HG02610 (cell line): ENCODE results near the gene GJE1.

Source experiments
- ATAC-seq: cut with Tn5 transposase; IDR thresholded peaks from one replicate; pipeline ENCODE4 v1.9.1; 2021; ENCODE audit warnings: mild to moderate bottlenecking, moderate library complexity; ENCODE audit not compliant: unreplicated experiment

GJE1 gene

DNA sequence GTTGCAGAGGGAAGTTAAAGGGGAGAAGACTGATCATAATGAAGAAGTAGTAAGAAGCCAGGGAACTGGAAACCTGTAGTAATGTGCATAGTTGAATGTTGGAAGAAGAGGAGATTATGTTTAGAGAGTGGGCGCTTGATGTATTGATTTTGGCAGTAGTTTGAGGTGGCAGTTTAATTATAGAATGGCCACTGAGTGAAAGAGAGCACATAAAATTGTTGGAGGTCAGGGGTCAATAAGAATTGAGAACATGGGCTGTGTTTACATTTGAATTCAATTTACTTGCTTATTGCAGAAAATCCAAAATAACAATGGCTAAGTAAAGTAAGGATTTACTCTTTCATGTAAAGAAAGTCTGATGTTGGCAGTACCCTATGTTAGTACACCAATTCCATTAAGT, 30.1 kb downstream of the GJE1 start:
- ATAC-seq: no peak

DNA sequence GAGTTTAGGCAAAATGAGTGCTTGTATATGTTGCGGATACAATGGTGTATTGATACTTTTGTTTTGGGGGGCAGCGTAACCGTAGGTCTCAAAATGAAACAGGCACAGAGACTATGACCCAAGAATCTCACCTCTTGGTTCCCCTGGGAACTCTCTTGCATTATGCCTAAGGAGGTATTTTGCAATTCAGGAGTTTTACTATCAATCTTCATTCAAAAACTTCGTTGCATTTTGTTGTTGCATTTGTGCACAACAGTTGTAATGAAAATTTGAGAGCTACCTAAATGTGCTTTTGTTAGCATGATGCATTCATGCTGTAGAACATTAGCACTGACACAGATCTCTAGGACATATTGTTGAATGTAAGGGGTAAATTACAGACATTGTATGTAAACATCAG, 32.5 kb downstream of the GJE1 start:
- no peak for ATAC-seq

DNA sequence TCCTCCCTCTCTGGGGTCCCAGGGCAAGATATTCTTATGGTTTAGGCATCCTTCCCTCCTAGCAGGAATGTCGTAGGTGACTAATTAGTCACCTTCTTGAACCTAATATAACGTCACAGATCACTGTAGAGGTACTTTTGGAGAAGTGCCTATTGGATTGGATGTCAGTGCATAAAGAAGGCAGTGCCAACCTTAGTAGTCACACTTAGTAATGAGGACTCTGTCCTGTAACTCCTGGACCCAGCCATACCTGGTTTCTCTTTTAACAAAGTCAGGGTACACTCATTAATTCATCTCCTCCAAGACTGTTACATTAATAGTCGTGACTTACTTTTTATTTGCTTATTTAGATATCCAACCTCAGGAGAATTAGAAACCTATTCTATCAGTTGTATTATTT, 34.3 kb downstream of the GJE1 start:
- no peak for ATAC-seq

DNA sequence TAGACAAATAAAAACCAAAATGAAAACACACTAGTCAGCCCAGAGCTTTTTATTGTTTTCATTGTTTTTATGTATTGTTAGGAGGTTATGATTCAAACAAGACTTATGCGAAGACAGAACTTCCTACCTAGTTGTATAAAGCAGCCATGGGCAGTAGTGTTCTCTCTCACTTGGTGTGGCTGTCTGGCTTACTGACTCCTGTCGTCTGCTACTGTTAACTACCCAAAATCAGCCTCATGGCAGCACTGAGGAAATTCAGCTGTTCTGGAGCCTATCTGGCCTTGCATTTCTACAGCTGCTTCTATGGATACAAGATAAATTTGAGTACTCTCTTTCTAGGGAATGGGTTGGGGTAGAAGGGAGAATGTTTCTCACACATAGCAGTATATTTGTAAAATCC, 34.8 kb downstream of the GJE1 start:
- no peak for ATAC-seq

DNA sequence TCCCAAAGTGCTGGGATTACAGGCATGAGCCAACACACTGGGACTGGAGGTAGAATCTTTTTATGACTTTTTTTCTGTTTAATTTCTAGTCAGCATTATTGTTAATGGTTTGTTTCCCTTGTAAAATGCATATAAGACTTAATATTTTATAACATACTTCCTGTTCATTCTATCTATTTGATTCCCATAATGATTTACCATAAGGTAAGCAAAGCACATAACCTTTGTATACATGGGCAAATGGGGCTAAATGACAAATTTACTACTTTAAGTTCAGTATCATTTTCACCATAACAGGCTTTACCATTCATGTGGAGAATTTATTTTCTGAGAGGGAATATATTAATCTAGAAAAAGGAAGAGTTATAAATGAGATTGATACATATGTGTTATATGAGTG, 38.6 kb downstream of the GJE1 start:
- ATAC-seq: no peak

DNA sequence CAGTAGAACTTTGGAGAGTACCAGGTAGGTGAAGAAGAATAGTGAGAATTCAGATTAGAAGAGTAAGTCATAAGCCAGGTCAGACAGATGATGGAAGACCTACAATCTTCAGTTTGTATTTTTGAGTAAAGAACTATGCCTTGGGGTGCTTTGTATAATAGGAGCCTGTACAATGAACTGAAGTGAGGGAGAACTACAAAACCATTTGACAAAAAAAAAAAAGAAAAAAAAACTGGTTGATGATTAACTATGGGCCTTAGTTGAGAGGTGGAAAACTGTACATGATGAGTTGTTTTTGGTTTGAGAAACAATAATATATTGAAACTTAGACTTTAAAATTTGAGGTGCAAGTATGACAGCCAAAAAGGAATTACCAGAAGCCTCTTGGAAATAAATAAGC, 40.0 kb downstream of the GJE1 start:
- ATAC-seq: no peak

DNA sequence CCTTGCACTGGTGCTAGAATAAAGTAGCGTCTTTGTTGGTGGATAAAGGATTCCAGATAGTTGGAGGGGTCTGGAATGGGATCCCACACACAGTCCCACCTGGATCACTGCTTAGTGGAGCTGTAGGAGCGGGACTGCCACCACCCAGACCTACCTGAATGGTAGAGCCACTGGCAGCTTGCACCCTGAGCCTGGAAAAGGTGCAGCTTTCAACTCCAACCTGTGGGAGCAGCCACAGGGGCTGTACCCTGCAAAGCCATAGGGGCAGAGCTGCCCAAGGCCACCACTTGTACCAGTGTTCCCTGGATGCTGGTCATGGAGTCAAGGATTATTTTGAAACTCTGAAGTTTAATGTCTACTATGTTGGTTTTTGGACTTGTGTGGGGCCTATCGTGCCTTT, 41.3 kb downstream of the GJE1 start:
- ATAC-seq: no peak

DNA sequence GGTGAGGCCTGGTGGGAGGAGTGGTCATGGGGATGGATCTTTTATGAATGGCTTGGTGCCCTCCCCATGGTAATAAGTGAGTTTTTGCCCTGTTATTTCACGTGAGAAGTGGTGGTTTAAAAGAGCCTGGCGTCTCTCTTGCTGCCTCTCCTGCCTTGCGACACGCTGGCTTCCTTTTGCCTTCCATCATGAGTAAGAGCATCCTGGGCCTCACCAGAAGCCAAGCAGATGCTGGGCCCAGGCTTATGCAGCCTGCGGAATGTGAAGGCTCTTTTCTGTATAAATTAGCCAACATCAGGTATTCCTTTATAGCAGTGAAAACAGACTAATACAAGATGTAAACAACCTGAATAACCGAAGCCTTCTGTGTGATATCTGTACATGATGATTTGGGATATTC, 42.0 kb downstream of the GJE1 start:
- no peak for ATAC-seq

DNA sequence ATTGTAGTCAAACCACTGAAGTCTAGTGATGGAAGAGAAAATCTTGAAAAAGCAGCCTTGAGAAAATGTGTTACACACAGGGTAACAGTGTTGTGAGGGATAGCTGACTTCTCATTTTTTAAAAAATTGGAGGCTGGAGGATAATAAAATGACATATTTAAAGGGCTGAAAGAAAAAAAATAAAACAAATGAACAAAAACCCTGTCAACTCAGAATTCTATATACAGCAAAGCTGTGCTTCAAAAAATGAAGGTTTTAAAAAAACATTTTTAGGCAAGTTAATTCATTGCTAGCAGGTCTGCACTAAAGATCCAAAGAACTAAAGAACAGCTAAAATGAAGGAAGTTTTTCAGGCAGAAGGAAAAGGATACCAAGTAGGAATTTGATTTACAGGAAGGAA, 45.4 kb downstream of the GJE1 start:
- no peak for ATAC-seq

DNA sequence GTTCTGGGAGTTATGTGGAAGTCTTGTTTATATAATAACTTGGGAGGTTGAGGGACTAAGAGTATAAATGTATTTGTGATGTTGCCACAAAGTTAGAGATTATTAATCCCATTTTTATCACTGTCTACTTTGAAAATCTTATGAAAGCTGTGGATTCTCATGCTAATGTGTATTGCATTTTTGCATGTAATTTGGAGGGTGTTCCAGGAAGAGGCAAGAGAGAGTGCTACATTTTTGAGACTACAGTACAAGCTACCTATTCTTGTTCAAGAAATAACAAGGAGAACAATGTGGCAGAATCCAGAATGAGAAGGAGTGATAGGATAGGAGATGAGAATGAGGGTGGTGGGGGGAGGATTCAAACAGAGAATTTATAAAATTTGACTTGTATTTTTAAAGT, 49.3 kb downstream of the GJE1 start:
- ATAC-seq: no peak

DNA sequence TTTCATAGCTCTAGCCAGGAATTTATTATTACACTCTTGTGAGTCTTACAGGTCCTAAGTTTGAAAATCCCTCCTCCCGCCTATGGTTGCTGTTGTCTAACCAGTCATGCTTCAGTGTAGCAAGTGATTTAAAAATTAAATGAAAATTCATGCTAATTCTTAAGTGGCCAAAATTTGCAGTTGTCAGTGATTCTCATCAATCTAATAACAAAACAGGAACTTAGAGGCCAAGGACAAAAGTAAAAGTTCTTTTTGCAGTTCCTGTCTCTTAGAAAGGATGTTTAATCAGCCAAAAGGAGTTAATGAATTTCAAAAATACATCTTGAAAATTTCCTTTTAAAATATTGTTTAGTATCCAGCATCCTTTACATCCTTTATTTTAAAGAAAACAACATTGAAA, 50.6 kb downstream of the GJE1 start:
- ATAC-seq: no peak

DNA sequence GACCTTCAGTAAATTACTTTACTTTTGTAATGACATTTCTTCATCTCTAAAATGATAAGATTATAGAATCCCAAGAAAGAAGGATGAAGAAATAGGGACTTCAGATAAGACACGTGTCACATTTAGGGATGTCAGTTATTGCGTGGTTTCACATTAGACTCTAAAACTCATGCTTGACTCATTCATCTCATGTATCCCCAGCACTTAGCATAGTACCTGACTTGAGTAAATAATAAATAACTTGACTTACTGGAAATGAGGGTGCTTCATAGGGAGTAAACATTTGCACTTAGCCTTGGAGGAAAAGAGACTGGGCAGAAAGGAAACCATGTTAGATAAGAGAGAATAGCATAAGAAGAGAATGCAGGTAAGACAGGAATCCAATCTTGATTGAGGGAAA, 51.6 kb downstream of the GJE1 start:
- no peak for ATAC-seq
